ENCODE results near the gene AKIRIN2.
"Not testable (repeated sequence)": the region's sequence is repeated elsewhere in the genome, so short reads cannot be mapped to it uniquely, and the experiment has no call there.

DNA sequence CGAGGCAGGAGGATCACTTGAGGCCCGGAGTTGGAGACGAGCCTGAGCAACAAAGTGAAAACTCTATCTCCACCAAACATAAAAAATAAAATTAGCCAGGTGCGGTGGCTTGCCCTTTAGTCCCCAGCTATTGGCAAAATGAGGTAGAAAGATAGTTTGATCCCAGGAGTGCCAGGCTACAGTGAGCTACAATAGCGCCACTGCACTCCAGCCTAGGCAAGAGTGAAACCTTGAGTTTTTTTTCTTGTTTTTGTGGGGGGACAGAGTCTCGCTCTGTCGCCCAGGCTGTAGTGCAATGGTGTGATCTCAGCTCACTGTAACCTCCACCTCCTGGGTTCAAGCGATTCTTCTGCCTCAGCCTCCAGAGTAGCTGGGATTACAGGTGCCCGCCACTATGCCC is 14.1 kb downstream of the AKIRIN2 start:
- not testable (repeated sequence) for TF ChIP-seq CTCF, EP300 (IDR thresholded peaks at IDR 0.05)
